Panc1 (cell line): ENCODE results near the gene FUBP3. TPM values are rescaled to one million over a fixed set of nuclear protein-coding genes. Genes with fewer than 3 reads are reported as not detected.

Source experiments
- ATAC-seq: fragments of 200-7000 bp; cut with Tn5 transposase; 2 replicates; pipeline ENCODE4 v1.9.1; 2020; ENCODE audit warnings: mild to moderate bottlenecking, moderate library complexity
- BruUV-seq: library from RNA; stranded (reverse); fragments of 400-500 nt; replicated peaks from 2 replicates; lab custom pipeline; 2021; lab: Mats Ljungman, UMichigan
- CTCF ChIA-PET: fragments of 300-600 bp; sonication (Branson Sonifier 250); formaldehyde crosslinking; loops from one replicate; lab custom pipeline; 2022; ENCODE audit warnings: antibody characterized with exemption; lab: Charles Lee
- POLR2A ChIA-PET: fragments of 300-600 bp; sonication (Branson Sonifier 250); formaldehyde crosslinking; loops from one replicate; lab custom pipeline; 2022; ENCODE audit warnings: antibody characterized with exemption; lab: Charles Lee
- DNase-seq: peaks from one replicate; pipeline ENCODE4 v3.0.0-alpha.2; 2010; ENCODE audit warnings: low read depth, low spot score
- H3K27ac ChIP-seq: 2 replicates; pipeline ENCODE4 v1.5.1; 2011; ENCODE audit warnings: mild to moderate bottlenecking, low read length, inconsistent platforms
- H3K27me3 ChIP-seq: fragments of 200-500 bp; sonication (Bioruptor generic); 2 replicates; pipeline ENCODE4 v1.6.0; 2014; ENCODE audit warnings: low read length, inconsistent platforms; ENCODE audit not compliant: control insufficient read depth, insufficient read depth
- H3K36me3 ChIP-seq: fragments of 200-500 bp; sonication (Bioruptor generic); 2 replicates; pipeline ENCODE4 v1.5.1; 2014; ENCODE audit warnings: inconsistent platforms, mild to moderate bottlenecking, low read length, moderate library complexity; ENCODE audit not compliant: control insufficient read depth, insufficient read depth
- H3K4me1 ChIP-seq: 2 replicates; pipeline ENCODE4 v1.5.1; 2011; ENCODE audit warnings: inconsistent platforms, mild to moderate bottlenecking, low read length, moderate library complexity; ENCODE audit not compliant: control insufficient read depth, insufficient read depth
- H3K4me3 ChIP-seq, 2 experiments: 2 replicates each; pipeline ENCODE4 v1.5.1; 2011 to 2012; ENCODE audit warnings: low read depth in 2 of 2, low read length in 2 of 2, mild to moderate bottlenecking in 2 of 2, inconsistent platforms in 1 of 2, moderate library complexity in 1 of 2
- H3K9me3 ChIP-seq: fragments of 200-500 bp; sonication (Bioruptor generic); 2 replicates; pipeline ENCODE4 v1.5.1; 2014; ENCODE audit warnings: low read depth, mild to moderate bottlenecking, inconsistent platforms, low read length, moderate library complexity; ENCODE audit not compliant: control insufficient read depth, insufficient read depth
- CTCF ChIP-seq: fragments of 450-650 bp; IDR thresholded peaks from 2 replicates; pipeline ENCODE4 v1.5.1; 2017; ENCODE audit warnings: mild to moderate bottlenecking
- POLR2AphosphoS5 ChIP-seq: IDR thresholded peaks from 2 replicates; pipeline ENCODE4 v1.6.1; 2012; ENCODE audit warnings: mild to moderate bottlenecking, low read depth, low read length, moderate library complexity
- SIN3A ChIP-seq: IDR thresholded peaks from 2 replicates; pipeline ENCODE4 v1.6.1; 2012; ENCODE audit warnings: low read depth, mild to moderate bottlenecking, low read length, moderate library complexity, borderline replicate concordance; ENCODE audit not compliant: insufficient read depth
- TCF7L2 ChIP-seq: IDR thresholded peaks from 2 replicates; pipeline ENCODE4 v1.6.1; 2011; ENCODE audit warnings: mild to moderate bottlenecking, low read depth, low read length, inconsistent platforms
- in situ Hi-C: cut with HindIII; loops from 2 replicates; pipeline ENCODE4 v1.10.0; 2016; ENCODE audit warnings: low sequenced_read_pairs, low pct_unique_long_range_greater_than_20kb
- intact Hi-C: fragments of 100-400 bp; cut with micrococcal nuclease; formaldehyde crosslinking; loops from one replicate; pipeline ENCODE4 v1.10.0; 2022; ENCODE audit not compliant: unreplicated experiment
- total RNA-seq: library from RNA; stranded (reverse); gene quantifications from one replicate; pipeline ENCODE4 v1.2.1, GENCODE V29; 2021; ENCODE audit not compliant: unreplicated experiment
- TF ChIP-seq, protein P1 (sequence below), 2 experiments: IDR thresholded peaks; 2 replicates each; pipeline ENCODE4 v1.6.1; 2011 to 2012; ENCODE audit warnings: low read depth in 2 of 2, control low read depth in 1 of 2, low read length in 1 of 2, mild to moderate bottlenecking in 1 of 2, moderate library complexity in 1 of 2; ENCODE audit not compliant: insufficient read depth in 1 of 2

The FUBP3 gene
- total RNA-seq, 1 experiment from 2014 or later = 46.6 TPM

DNA sequence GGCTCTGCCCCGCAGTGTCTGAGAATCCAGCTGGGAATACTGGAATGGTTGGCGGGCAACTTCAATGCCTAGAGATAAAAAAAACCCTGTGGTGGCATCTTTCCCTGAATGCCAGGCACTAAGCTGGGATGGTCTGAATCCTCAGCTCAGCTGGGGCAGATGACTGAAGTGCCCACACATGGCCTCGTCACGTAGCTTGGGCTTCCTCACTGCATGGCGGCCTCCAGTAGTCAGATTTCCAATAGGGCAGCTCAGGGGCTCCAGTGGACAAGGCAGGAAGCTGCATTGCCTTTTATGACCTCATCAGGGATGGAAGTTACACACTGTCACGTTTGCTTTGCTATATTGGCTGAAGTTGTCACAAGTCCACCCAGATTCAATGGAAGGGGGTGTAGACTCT, 24.3 kb upstream of the FUBP3 start:
- BruUV-seq = no TSS peak
- Histone ChIP-seq H3K36me3 (no peaks in the 10 kb centered on the region), H3K4me1 (no peaks in the 10 kb centered on the region), H3K9me3 (no peaks in the 10 kb centered on the region), H3K27ac (no peak overlapping the region), H3K27me3 (no peaks in the 10 kb centered on the region), H3K4me3 (no peak overlapping the region)
- ATAC-seq = no peak
- intact Hi-C loops = no loop called here
- in situ Hi-C loops = no loop called here
- TF ChIP-seq, protein P1, sequence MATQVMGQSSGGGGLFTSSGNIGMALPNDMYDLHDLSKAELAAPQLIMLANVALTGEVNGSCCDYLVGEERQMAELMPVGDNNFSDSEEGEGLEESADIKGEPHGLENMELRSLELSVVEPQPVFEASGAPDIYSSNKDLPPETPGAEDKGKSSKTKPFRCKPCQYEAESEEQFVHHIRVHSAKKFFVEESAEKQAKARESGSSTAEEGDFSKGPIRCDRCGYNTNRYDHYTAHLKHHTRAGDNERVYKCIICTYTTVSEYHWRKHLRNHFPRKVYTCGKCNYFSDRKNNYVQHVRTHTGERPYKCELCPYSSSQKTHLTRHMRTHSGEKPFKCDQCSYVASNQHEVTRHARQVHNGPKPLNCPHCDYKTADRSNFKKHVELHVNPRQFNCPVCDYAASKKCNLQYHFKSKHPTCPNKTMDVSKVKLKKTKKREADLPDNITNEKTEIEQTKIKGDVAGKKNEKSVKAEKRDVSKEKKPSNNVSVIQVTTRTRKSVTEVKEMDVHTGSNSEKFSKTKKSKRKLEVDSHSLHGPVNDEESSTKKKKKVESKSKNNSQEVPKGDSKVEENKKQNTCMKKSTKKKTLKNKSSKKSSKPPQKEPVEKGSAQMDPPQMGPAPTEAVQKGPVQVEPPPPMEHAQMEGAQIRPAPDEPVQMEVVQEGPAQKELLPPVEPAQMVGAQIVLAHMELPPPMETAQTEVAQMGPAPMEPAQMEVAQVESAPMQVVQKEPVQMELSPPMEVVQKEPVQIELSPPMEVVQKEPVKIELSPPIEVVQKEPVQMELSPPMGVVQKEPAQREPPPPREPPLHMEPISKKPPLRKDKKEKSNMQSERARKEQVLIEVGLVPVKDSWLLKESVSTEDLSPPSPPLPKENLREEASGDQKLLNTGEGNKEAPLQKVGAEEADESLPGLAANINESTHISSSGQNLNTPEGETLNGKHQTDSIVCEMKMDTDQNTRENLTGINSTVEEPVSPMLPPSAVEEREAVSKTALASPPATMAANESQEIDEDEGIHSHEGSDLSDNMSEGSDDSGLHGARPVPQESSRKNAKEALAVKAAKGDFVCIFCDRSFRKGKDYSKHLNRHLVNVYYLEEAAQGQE (IDR thresholded peaks at IDR 0.05; ENCODE audit: insufficient read depth in 1 of 2, low read depth in 2 of 2, low read length in 1 of 2) = no peak
- ChIA-PET POLR2A (no interaction called here), CTCF (interaction anchor here (0.7 kb wide), 1 partner anchor 21 kb away, joined by 11 read pairs; no protein-coding TSS in a partner anchor)
- DNase-seq = no peak

DNA sequence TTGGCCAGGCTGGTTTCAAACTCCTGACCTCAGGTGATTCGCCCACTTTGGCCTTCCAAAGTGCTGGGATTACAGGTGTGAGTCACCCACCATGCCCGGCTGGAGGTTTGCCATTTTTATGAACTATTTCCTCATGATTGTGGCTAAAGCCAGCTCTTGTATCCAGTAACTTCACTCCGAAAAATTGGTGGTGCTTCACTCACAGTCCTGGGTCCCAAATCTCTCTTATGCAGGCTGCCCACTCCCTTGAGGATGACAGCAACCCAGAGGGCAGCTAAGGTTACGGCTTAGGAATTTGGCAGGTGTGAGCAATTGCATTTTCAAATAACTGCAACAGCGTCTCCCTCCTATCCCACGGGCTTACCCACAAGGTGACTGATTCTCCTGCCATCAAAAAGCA, 23.4 kb upstream of the FUBP3 start:
- intact Hi-C loops = no loop called here
- no peak overlapping the region for H3K4me3 ChIP-seq
- in situ Hi-C loops = no loop called here
- POLR2A ChIA-PET = no interaction called here
- H3K36me3 ChIP-seq = no peaks in the 10 kb centered on the region
- BruUV-seq = no TSS peak
- DNase-seq = no peak
- CTCF ChIA-PET = interaction anchor here (0.6 kb wide), 1 partner anchor 174 kb away, joined by 8 read pairs; no protein-coding TSS in a partner anchor
- TF ChIP-seq, protein P1 (IDR thresholded peaks at IDR 0.05; ENCODE audit: insufficient read depth in 1 of 2, low read depth in 2 of 2, low read length in 1 of 2) = no peak
- TF ChIP-seq POLR2AphosphoS5 = no peak
- H3K27ac ChIP-seq = no peak overlapping the region
- no peaks in the 10 kb centered on the region for H3K27me3 ChIP-seq
- H3K4me1 ChIP-seq = no peaks in the 10 kb centered on the region
- H3K9me3 ChIP-seq = no peaks in the 10 kb centered on the region
- no peak for ATAC-seq

GRCh38 chr9:130556396-130557076, 22.8 kb upstream of the FUBP3 start:
- no peak for DNase-seq
- CTCF ChIA-PET = no interaction called here
- intact Hi-C loops = no loop called here

More at GRCh38 chr9:130556396-130557076, 22.8 kb upstream of the FUBP3 start:
- BruUV-seq = no TSS peak
- ATAC-seq = no peak
- no peaks in the 10 kb centered on the region for H3K4me1 ChIP-seq
- POLR2A ChIA-PET = no interaction called here
- H3K9me3 ChIP-seq = no peaks in the 10 kb centered on the region
- H3K4me3 ChIP-seq = no peak overlapping the region
- TF ChIP-seq POLR2AphosphoS5 = no peak
- TF ChIP-seq TCF7L2 = no peak
- no peak for TF ChIP-seq SIN3A
- TF ChIP-seq, protein P1 (IDR thresholded peaks at IDR 0.05; ENCODE audit: insufficient read depth in 1 of 2, low read depth in 2 of 2, low read length in 1 of 2) = no peak
- TF ChIP-seq CTCF = no peak
- H3K36me3 ChIP-seq = no peaks in the 10 kb centered on the region
- H3K27ac ChIP-seq = no peak overlapping the region
- in situ Hi-C loops = no loop called here
- H3K27me3 ChIP-seq = no peaks in the 10 kb centered on the region
